Naive thymus-derived CD4-positive, alpha-beta T cell (primary cell): Measurements from ENCODE around the gene CLASP1. TPM values are rescaled to one million over a fixed set of nuclear protein-coding genes. Genes with fewer than 3 reads are reported as not detected.
A peak's percentile ranks its signal among the peaks of the same experiment; 100 is the strongest.

Experiments used
- ATAC-seq: fragments of 150-1000 bp; cut with Tn5 transposase; 2 replicates; pipeline ENCODE4 v1.10.0; 2021; ENCODE audit warnings: mild to moderate bottlenecking, moderate library complexity
- CTCF ChIA-PET: fragments of 350-600 bp; sonication (Branson Sonifier 250); formaldehyde crosslinking; loops from one replicate; lab custom pipeline; 2021; ENCODE audit warnings: antibody characterized with exemption; lab: Charles Lee
- POLR2A ChIA-PET: fragments of 350-600 bp; sonication (Branson Sonifier 250); formaldehyde crosslinking; loops from one replicate; lab custom pipeline; 2021; ENCODE audit warnings: antibody characterized with exemption, inconsistent platforms; lab: Charles Lee
- DNase-seq, 9 donors: peaks; one replicate each; pipeline versions ENCODE4 v3.0.0 to v3.0.0-alpha.2; 2020 to 2022; ENCODE audit warnings: mixed read lengths in 1 of 9
- H3K27ac ChIP-seq: one replicate; pipeline ENCODE4 v1.7.0; 2013; ENCODE audit warnings: mild to moderate bottlenecking, low read depth, low read length, moderate library complexity
- H3K27me3 ChIP-seq, 2 donors: one replicate each; pipeline ENCODE4 v1.7.0; 2013; ENCODE audit warnings: low read length in 2 of 2, mild to moderate bottlenecking in 2 of 2, moderate library complexity in 2 of 2; ENCODE audit not compliant: control insufficient read depth in 2 of 2, insufficient read depth in 2 of 2
- H3K36me3 ChIP-seq, 3 experiments: 1 replicate in 2 of 3; 2 replicates in 1 of 3; pipeline ENCODE4 v1.7.0; 2013; ENCODE audit warnings: low read length in 3 of 3, mild to moderate bottlenecking in 3 of 3, moderate library complexity in 1 of 3; ENCODE audit not compliant: insufficient read depth in 3 of 3, control insufficient read depth in 2 of 3
- H3K4me1 ChIP-seq, 2 donors: one replicate each; pipeline ENCODE4 v1.7.0; 2013; ENCODE audit warnings: low read length in 2 of 2, mild to moderate bottlenecking in 2 of 2, moderate library complexity in 1 of 2; ENCODE audit not compliant: control insufficient read depth in 2 of 2, insufficient read depth in 2 of 2
- H3K4me3 ChIP-seq: 2 replicates; pipeline ENCODE4 v1.7.0; 2013; ENCODE audit warnings: mild to moderate bottlenecking, low read length
- H3K9me3 ChIP-seq, 3 experiments: 1 replicate in 2 of 3; 2 replicates in 1 of 3; pipeline ENCODE4 v1.7.0; 2013; ENCODE audit warnings: low read length in 3 of 3; ENCODE audit not compliant: control insufficient read depth in 2 of 3
- H3K27ac Mint-ChIP-seq, 9 donors: one replicate each; pipeline ENCODE4 v1.8.0; 2020 to 2022; ENCODE audit warnings: mixed read lengths in 9 of 9, mild to moderate bottlenecking in 8 of 9, moderate library complexity in 5 of 9, inconsistent platforms in 2 of 9
- H3K27me3 Mint-ChIP-seq, 5 donors: one replicate each; pipeline ENCODE4 v1.8.0; 2021 to 2022; ENCODE audit warnings: mixed read lengths in 5 of 5, mild to moderate bottlenecking in 1 of 5
- H3K36me3 Mint-ChIP-seq, 5 donors: one replicate each; pipeline ENCODE4 v1.8.0; 2020 to 2022; ENCODE audit warnings: mixed read lengths in 5 of 5, mild to moderate bottlenecking in 3 of 5, inconsistent platforms in 1 of 5
- H3K4me1 Mint-ChIP-seq, 7 donors: one replicate each; pipeline ENCODE4 v1.8.0; 2020 to 2022; ENCODE audit warnings: mixed read lengths in 7 of 7, mild to moderate bottlenecking in 3 of 7, inconsistent platforms in 1 of 7
- H3K4me3 Mint-ChIP-seq, 10 donors: one replicate each; pipeline ENCODE4 v1.8.0; 2020 to 2022; ENCODE audit warnings: mild to moderate bottlenecking in 10 of 10, mixed read lengths in 10 of 10, moderate library complexity in 6 of 10, inconsistent platforms in 2 of 10
- H3K9me3 Mint-ChIP-seq, 11 donors: one replicate each; pipeline ENCODE4 v1.8.0; 2020 to 2022; ENCODE audit warnings: mixed read lengths in 11 of 11, mild to moderate bottlenecking in 4 of 11, inconsistent platforms in 1 of 11, moderate library complexity in 1 of 11
- intact Hi-C, 2 donors: fragments of 100-400 bp; cut with micrococcal nuclease; formaldehyde crosslinking; loops; one replicate each; pipeline ENCODE4 v1.15.1; 2023
- polyA plus RNA-seq, 2 donors: library from polyadenylated mRNA; unstranded; fragments of 300-500 nt; fragmentation: Illumina TruSeq; gene quantifications; one replicate each; pipeline ENCODE4 v1.2.3, GENCODE V29; 2021
- total RNA-seq, 6 experiments: library from RNA in 5 of 6; stranded (reverse) in 5 of 6; gene quantifications; 1 replicate in 5 of 6; 2 replicates in 1 of 6; pipeline ENCODE4 v1.2.3 and lab custom pipeline; 2021 to 2026

Gene CLASP1
- total and polyA plus RNA-seq, 7 experiments from 2014 or later = 13.8 to 76.3 (median 61.6) TPM

GRCh38 chr2:121608967-121609366, 40.3 kb downstream of the CLASP1 start:
- H3K4me3 ChIP-seq = no peak overlapping the region
- Mint-ChIP-seq H3K27ac (no peak overlapping the region), H3K4me1 (peaks cover 11 to 42% (median 36%) of the 10 kb centered on the region in 7 donors), H3K4me3 (no peak overlapping the region), H3K27me3 (no peaks in the 10 kb centered on the region), H3K36me3 (peaks cover 8 to 46% (median 37%) of the 10 kb centered on the region in 5 donors), H3K9me3 (peaks cover 0 to 6% (median 0%) of the 10 kb centered on the region in 11 donors)
- ATAC-seq = no peak
- ChIA-PET POLR2A (no interaction called here), CTCF (no interaction called here)
- no peaks in the 10 kb centered on the region for H3K27me3 ChIP-seq
- no peak overlapping the region for H3K27ac ChIP-seq
- DNase-seq = no peak
- no peaks in the 10 kb centered on the region for H3K4me1 ChIP-seq
- peaks cover 0 to 8% (median 0%) of the 10 kb centered on the region in 3 experiments for H3K9me3 ChIP-seq
- intact Hi-C loops = no loop called here
- H3K36me3 ChIP-seq = peaks cover 0 to 18% (median 0%) of the 10 kb centered on the region in 3 experiments

- Histone ChIP-seq H3K9me3 (peaks cover 0 to 8% (median 0%) of the 10 kb centered on the region in 3 experiments), H3K4me1 (no peaks in the 10 kb centered on the region), H3K4me3 (no peak overlapping the region), H3K36me3 (peaks cover 0 to 18% (median 0%) of the 10 kb centered on the region in 3 experiments), H3K27ac (no peak overlapping the region), H3K27me3 (no peaks in the 10 kb centered on the region)
- ChIA-PET CTCF (no interaction called here), POLR2A (no interaction called here)
- intact Hi-C loops = no loop called here
- H3K36me3 Mint-ChIP-seq = peaks cover 8 to 49% (median 36%) of the 10 kb centered on the region in 5 donors
- no peak for DNase-seq
- peaks cover 0 to 6% (median 0%) of the 10 kb centered on the region in 11 donors for H3K9me3 Mint-ChIP-seq
- H3K27me3 Mint-ChIP-seq = no peaks in the 10 kb centered on the region
- no peak for ATAC-seq
- no peak overlapping the region for H3K4me3 Mint-ChIP-seq
- peaks cover 12 to 48% (median 42%) of the 10 kb centered on the region in 7 donors for H3K4me1 Mint-ChIP-seq
- peak overlapping the region in 6 of 9 donors; percentile 1 to 63 (median 26) for H3K27ac Mint-ChIP-seq
Measured at GRCh38 chr2:121608367-121608766, 40.9 kb downstream of the CLASP1 start.

- Histone ChIP-seq H3K4me3 (no peak overlapping the region), H3K9me3 (peaks cover 0 to 8% (median 0%) of the 10 kb centered on the region in 3 experiments), H3K27ac (no peak overlapping the region), H3K4me1 (no peaks in the 10 kb centered on the region), H3K27me3 (no peaks in the 10 kb centered on the region), H3K36me3 (peaks cover 0 to 18% (median 0%) of the 10 kb centered on the region in 3 experiments)
- Mint-ChIP-seq H3K9me3 (no peaks in the 10 kb centered on the region), H3K4me1 (peaks cover 15 to 66% (median 59%) of the 10 kb centered on the region in 7 donors), H3K36me3 (peaks cover 8 to 62% (median 31%) of the 10 kb centered on the region in 5 donors), H3K27ac (peak overlapping the region in 3 of 9 donors; percentile 41 to 78 (median 65)), H3K27me3 (no peaks in the 10 kb centered on the region), H3K4me3 (no peak overlapping the region)
- CTCF ChIA-PET = no interaction called here
- intact Hi-C loops = no loop called here
- no peak for DNase-seq
- POLR2A ChIA-PET = no interaction called here
- no peak for ATAC-seq
Measured at GRCh38 chr2:121605820-121606733, 43.2 kb downstream of the CLASP1 start.

DNA sequence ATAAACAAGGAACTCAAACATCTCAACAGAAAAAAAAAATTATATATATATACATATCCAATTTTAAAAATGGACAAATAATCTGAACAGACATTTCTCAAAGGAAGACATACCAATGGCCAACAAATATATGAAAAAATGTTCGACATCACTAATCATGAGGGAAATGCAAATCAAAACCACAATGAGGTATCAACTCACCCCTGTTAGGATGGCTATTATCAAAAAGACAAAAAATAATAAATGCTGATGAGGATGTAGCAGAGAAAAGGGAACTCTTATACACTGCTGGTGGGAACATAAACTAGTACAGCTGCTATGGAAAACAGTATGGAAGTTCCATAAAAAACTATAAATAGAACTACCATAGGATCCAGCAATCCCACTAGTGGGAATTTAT, 46.1 kb downstream of the CLASP1 start:
- Mint-ChIP-seq H3K27me3 (no peaks in the 10 kb centered on the region), H3K4me3 (no peak overlapping the region), H3K36me3 (peaks cover 8 to 66% (median 38%) of the 10 kb centered on the region in 5 donors), H3K27ac (no peak overlapping the region), H3K4me1 (peaks cover 21 to 72% (median 68%) of the 10 kb centered on the region in 7 donors), H3K9me3 (no peaks in the 10 kb centered on the region)
- Histone ChIP-seq H3K36me3 (peaks cover 0 to 18% (median 0%) of the 10 kb centered on the region in 3 experiments), H3K4me3 (no peak overlapping the region), H3K27me3 (no peaks in the 10 kb centered on the region), H3K4me1 (peaks cover 0 to 9% of the 10 kb centered on the region in 2 donors), H3K9me3 (no peaks in the 10 kb centered on the region), H3K27ac (no peak overlapping the region)
- ATAC-seq (no peak), DNase-seq (no peak)
- ChIA-PET CTCF (no interaction called here), POLR2A (no interaction called here)
- intact Hi-C loops = no loop called here

DNA sequence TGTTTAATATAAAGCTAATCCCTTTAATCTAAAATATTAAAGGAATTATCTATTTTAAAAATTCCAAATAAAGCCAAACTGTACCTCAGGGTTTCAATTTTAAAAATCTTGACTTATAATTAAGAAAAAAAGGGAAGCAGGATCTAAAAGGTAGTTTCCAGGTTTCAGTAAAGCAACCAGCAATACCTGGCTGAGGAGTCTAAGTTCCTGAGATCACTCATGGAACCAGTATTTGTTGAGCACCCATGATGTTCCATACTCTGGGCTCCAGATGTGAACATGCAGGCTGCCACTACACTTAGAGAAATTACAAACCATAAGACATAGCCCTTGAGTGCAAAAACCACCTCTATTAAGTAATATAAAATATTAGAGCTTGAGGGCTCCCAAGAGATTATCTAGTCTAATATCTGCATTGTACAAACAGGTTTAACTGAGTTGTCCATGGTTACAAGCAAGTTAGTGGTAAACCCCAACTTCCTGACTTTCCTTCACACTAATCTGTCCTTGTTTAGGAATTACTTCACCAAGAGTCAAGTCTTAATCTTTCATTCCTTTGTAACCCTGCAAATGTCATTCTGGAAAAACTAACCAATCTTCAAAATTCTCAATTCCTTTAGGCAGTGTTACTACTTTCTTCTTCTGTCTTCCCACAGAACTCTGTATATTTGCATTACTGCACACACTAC, 49.2 kb downstream of the CLASP1 start:
- Mint-ChIP-seq H3K9me3 (no peaks in the 10 kb centered on the region), H3K27me3 (no peaks in the 10 kb centered on the region), H3K4me1 (peaks cover 28 to 78% (median 73%) of the 10 kb centered on the region in 7 donors), H3K36me3 (peaks cover 2 to 42% (median 17%) of the 10 kb centered on the region in 5 donors), H3K27ac (peak overlapping the region in 7 of 9 donors; percentile 7 to 83 (median 22)), H3K4me3 (peak overlapping the region in 1 of 10 donors; percentile 10)
- Histone ChIP-seq H3K36me3 (peaks cover 0 to 8% (median 0%) of the 10 kb centered on the region in 3 experiments), H3K4me1 (peaks cover 9 to 14% of the 10 kb centered on the region in 2 donors), H3K27me3 (no peaks in the 10 kb centered on the region), H3K4me3 (no peak overlapping the region), H3K9me3 (no peaks in the 10 kb centered on the region), H3K27ac (no peak overlapping the region)
- intact Hi-C loops = loop anchor here in 1 of 2 donors (5.0 kb wide), 1 partner anchor 32 kb away; no protein-coding TSS in a partner anchor
- ATAC-seq (no peak), DNase-seq (no peak)
- ChIA-PET POLR2A (no interaction called here), CTCF (no interaction called here)

GRCh38 chr2:121598087-121598486, 51.2 kb downstream of the CLASP1 start:
- H3K4me1 Mint-ChIP-seq = peaks cover 26 to 71% (median 65%) of the 10 kb centered on the region in 7 donors

More at GRCh38 chr2:121598087-121598486, 51.2 kb downstream of the CLASP1 start:
- no peaks in the 10 kb centered on the region for H3K9me3 Mint-ChIP-seq
- no peaks in the 10 kb centered on the region for H3K27me3 ChIP-seq
- peak overlapping the region in 3 of 10 donors; percentile 7 to 23 (median 19) for H3K4me3 Mint-ChIP-seq
- H3K27me3 Mint-ChIP-seq = no peaks in the 10 kb centered on the region
- ATAC-seq = no peak
- H3K27ac Mint-ChIP-seq = peak overlapping the region in 6 of 9 donors; percentile 17 to 84 (median 65)
- no peak overlapping the region for H3K4me3 ChIP-seq
- CTCF ChIA-PET = no interaction called here
- no peaks in the 10 kb centered on the region for H3K9me3 ChIP-seq
- H3K27ac ChIP-seq = no peak overlapping the region
- peaks cover 9 to 14% of the 10 kb centered on the region in 2 donors for H3K4me1 ChIP-seq
- DNase-seq = no peak
- intact Hi-C loops = loop anchor here in 1 of 2 donors (5.0 kb wide), 1 partner anchor 34 kb away; no protein-coding TSS in a partner anchor
- H3K36me3 Mint-ChIP-seq = peaks cover 0 to 22% (median 8%) of the 10 kb centered on the region in 5 donors
- POLR2A ChIA-PET = interaction anchor here (0.7 kb wide), 1 partner anchor 181 kb away, joined by 3 read pairs; no protein-coding TSS in a partner anchor
- no peaks in the 10 kb centered on the region for H3K36me3 ChIP-seq
